Heart left ventricle (tissue), 16 donors: ENCODE data around the gene SNORC. TPM values are rescaled to one million over a fixed set of nuclear protein-coding genes. Genes with fewer than 3 reads are reported as not detected.

Experiments
- ATAC-seq, 4 donors: fragments of 200-7000 bp; cut with Tn5 transposase; one replicate each; pipeline ENCODE4 v1.9.1; 2020 to 2022; ENCODE audit warnings: moderate library complexity in 4 of 4, mild to moderate bottlenecking in 3 of 4, moderate number of reproducible peaks in 1 of 4
- DNase-seq, 5 donors: peaks; one replicate each; pipeline ENCODE4 v3.0.0-alpha.2; 2020
- H3K27ac ChIP-seq, 12 donors: fragments of 200-600 bp; sonication (generic) in 4 of 12; one replicate each; pipeline versions ENCODE4 v1.5.0 to v1.8.0; 2016 to 2022; ENCODE audit warnings: mild to moderate bottlenecking in 2 of 12
- H3K27me3 ChIP-seq, 9 donors: fragments of 200-600 bp; sonication (generic) in 2 of 9; one replicate each; pipeline versions ENCODE4 v1.5.1 to v1.8.0; 2016 to 2022; ENCODE audit warnings: mild to moderate bottlenecking in 3 of 9
- H3K36me3 ChIP-seq, 9 donors: fragments of 200-600 bp; sonication (generic) in 2 of 9; one replicate each; pipeline versions ENCODE4 v1.5.0 to v1.8.0; 2018 to 2022; ENCODE audit warnings: mild to moderate bottlenecking in 2 of 9
- H3K4me1 ChIP-seq, 12 donors: fragments of 200-600 bp; sonication (generic) in 4 of 12; one replicate each; pipeline versions ENCODE4 v1.5.0 to v1.8.0; 2016 to 2022; ENCODE audit warnings: mild to moderate bottlenecking in 3 of 12
- H3K4me3 ChIP-seq, 12 donors: fragments of 200-600 bp; sonication (generic) in 4 of 12; one replicate each; pipeline versions ENCODE4 v1.5.0 to v1.8.0; 2017 to 2022; ENCODE audit warnings: mild to moderate bottlenecking in 9 of 12, moderate library complexity in 4 of 12
- H3K9me3 ChIP-seq, 12 donors: fragments of 200-600 bp; sonication (generic) in 4 of 12; one replicate each; pipeline versions ENCODE4 v1.5.0 to v1.8.0; 2016 to 2022; ENCODE audit warnings: mild to moderate bottlenecking in 1 of 12
- CTCF ChIP-seq, 12 donors: fragments of 200-600 bp; sonication (generic) in 4 of 12; IDR thresholded peaks; one replicate each; pipeline versions ENCODE4 v1.5.0 to v1.8.0; 2018 to 2022; ENCODE audit warnings: antibody characterized with exemption in 12 of 12, mild to moderate bottlenecking in 5 of 12
- POLR2A ChIP-seq, 2 donors: fragments of 450-650 bp; IDR thresholded peaks; one replicate each; pipeline ENCODE4 v1.6.1; 2017; ENCODE audit warnings: antibody characterized with exemption in 2 of 2, mild to moderate bottlenecking in 2 of 2, moderate library complexity in 2 of 2
- WGBS, 4 donors: extraction: QIAGEN DNeasy Blood & Tissue Kit in 2 of 4; methylation state at CpG; one replicate each; pipeline versions ENCODE4 v1.1.5 to v1.1.7; 2013 to 2018; 5-methylcytosine and 5-hydroxymethylcytosine counted together
- intact Hi-C, 10 donors: fragments of 100-400 bp; cut with DNase I; formaldehyde crosslinking; loops; one replicate each; pipeline versions ENCODE4 v1.11.1 to v1.14.2; 2022
- polyA plus RNA-seq, 2 donors: library from polyadenylated mRNA; stranded (reverse); fragments of 200-250 nt; gene quantifications; one replicate each; pipeline ENCODE4 v1.2.3, GENCODE V29; 2013
- total RNA-seq, 9 donors: library from RNA; depleted of rRNA in 2 of 9; stranded (reverse); fragments of >200 nt in 2 of 9; fragmentation: NEBNext Ultra II Directional in 3 of 9; extraction: Animal tissue kit (Norgen Biotek cat#: 25700) in 3 of 9; gene quantifications; one replicate each; pipeline versions ENCODE4 v1.1.0 to v1.2.4, GENCODE V29; 2016 to 2023
- donor health status: ischemic (EF 13 %, LVEDD 7.1; RV severe dilation, severe dysfunction).
- donor health status: healthy with polysubstance abuse.
- donor health status: DM: no; HTN: yes; CAD: no.
- donor health status: DM: no; HTN: no; CAD: no.
- donor health status: ischemic (EF 25% LVEDD 6.9; RV normal size, moderate dysfunction).
- donor health status: ischemic (EF 25% LVEDD 5.7; RV mildly dilated, moderate dysfunction).
- donor health status: healthy.
- donor health status: DM: yes; HTN: yes; CAD: no.
- donor health status: ischemic (EF 35%, LVEDD 5.7; RV mildly dilated, moderate dysfunction).
- donor health status: nonischemic (EF 11% LVEDD 7.7; RV severe dilation, severe dysfunction).
- donor health status: DM: yes; HTN: yes; CAD: no.
- donor health status: PGD.
- donor health status: ischemic (EF 29% LVEDD 5.4; RV normal size, mild dysfunction).
- donor health status: nonischemic (EF 23%, LVEDD 6.1; RV moderate dilation, normal function).

Gene SNORC
- total and polyA plus RNA-seq, 11 donors = 0.38 to 2.9 (median 0.74) TPM

- Histone ChIP-seq H3K27ac (no peak overlapping the region), H3K9me3 (no peaks in the 10 kb centered on the region), H3K4me1 (peaks cover 0 to 6% (median 0%) of the 10 kb centered on the region in 12 donors), H3K27me3 (peaks cover 0 to 16% (median 0%) of the 10 kb centered on the region in 9 donors), H3K36me3 (no peaks in the 10 kb centered on the region), H3K4me3 (no peak overlapping the region)
- DNase-seq (no peak), ATAC-seq (no peak)
- no peak for TF ChIP-seq POLR2A (IDR thresholded peaks at IDR 0.05)
- no peak for TF ChIP-seq CTCF (IDR thresholded peaks at IDR 0.05)
- WGBS, 4 donors = 82 to 88% (median 85%) methylated on average over 19 of the region's 19 CpGs
- intact Hi-C loops = no loop called here
These were observed 24.7 kb downstream of the SNORC start for GRCh38 chr2:232894746-232895145.

DNA sequence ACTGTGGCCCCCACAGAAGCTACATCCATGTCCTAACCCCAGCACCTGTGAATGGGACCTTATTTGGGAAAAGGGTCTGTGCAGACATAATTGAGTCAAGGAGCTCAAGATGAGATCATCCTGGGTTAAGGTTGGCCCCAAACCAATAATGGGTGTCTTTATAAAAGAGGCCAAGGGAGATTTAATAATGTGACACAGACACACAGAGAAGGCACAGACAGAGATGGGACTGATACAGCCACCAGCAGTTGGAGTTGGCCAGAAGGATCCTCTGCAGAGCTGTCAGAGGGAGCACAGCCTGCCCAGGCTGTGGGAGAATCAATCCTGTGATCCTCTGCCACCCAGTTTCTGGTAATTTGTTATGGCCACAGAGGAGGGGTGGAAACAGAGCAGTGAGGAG is 26.0 kb downstream of the SNORC start:
- Histone ChIP-seq H3K4me1 (peaks cover 0 to 3% (median 0%) of the 10 kb centered on the region in 12 donors), H3K27ac (no peak overlapping the region), H3K27me3 (peaks cover 0 to 15% (median 0%) of the 10 kb centered on the region in 9 donors), H3K36me3 (no peaks in the 10 kb centered on the region), H3K9me3 (no peaks in the 10 kb centered on the region), H3K4me3 (no peak overlapping the region)
- DNase-seq (no peak), ATAC-seq (no peak)
- TF ChIP-seq CTCF (IDR thresholded peaks at IDR 0.05) (no peak), POLR2A (IDR thresholded peaks at IDR 0.05) (no peak)
- intact Hi-C loops = no loop called here

DNA sequence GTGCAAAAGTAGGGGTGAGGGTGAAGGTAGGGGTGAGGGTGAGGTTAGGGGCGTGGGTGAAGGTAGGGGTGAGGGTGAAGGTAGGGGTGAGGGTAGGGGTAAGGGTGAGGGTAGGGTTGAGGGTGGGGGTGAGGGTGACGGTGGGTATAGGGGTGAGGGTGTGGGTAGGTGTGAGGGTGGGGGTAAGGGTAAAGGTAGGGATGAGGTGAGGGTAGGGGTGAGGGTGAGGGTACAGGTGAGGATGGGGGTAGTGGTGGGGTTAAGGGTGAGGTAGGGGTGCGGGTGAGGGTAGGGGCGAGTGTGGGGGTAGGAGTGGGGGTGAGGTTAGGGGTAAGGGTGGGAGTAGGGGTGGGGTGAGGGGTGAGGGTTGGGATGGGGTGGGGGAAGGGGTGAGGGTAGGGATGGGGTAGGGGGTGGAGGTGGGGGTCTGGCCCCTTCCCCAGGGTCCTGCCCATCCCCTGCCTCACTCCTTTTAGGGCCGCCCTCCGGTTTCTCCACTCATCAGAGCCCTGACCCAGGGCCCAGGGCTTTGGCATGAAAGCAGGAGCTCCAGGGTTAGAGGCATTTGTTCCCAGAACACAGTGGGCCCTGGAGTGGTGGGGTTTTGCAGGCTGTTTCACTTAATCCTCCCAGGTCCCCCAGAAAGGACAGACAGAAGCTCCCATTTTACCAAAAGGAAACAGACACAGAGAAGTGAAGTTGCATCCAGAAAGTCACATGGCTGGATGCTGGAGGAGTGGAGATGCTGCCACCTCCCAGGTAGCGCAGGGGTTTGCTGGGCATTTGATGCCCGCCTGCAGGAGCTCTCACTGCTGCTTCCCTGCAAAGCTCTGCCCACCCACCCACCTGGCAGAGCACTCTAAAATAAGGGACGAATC is 26.9 kb downstream of the SNORC start:
- intact Hi-C loops = no loop called here
- 89 to 95% (median 91%) methylated on average over 5 to 9 of the region's 9 CpGs for WGBS, 4 donors
- Histone ChIP-seq H3K36me3 (no peaks in the 10 kb centered on the region), H3K27me3 (peaks cover 0 to 21% (median 0%) of the 10 kb centered on the region in 9 donors), H3K27ac (no peak overlapping the region), H3K4me1 (peaks cover 0 to 9% (median 0%) of the 10 kb centered on the region in 12 donors), H3K9me3 (no peaks in the 10 kb centered on the region), H3K4me3 (no peak overlapping the region)
- TF ChIP-seq CTCF (IDR thresholded peaks at IDR 0.05) (no peak), POLR2A (IDR thresholded peaks at IDR 0.05) (no peak)
- ATAC-seq (no peak), DNase-seq (no peak)

- WGBS, 4 donors = 91 to 93% (median 92%) methylated on average over 24 of the region's 24 CpGs
- H3K9me3 ChIP-seq = no peaks in the 10 kb centered on the region
- ATAC-seq (no peak), DNase-seq (no peak)
- H3K27me3 ChIP-seq = peaks cover 0 to 21% (median 0%) of the 10 kb centered on the region in 9 donors
- H3K4me3 ChIP-seq = no peak overlapping the region
- no peaks in the 10 kb centered on the region for H3K36me3 ChIP-seq
- no peak overlapping the region for H3K27ac ChIP-seq
- intact Hi-C loops = no loop called here
- H3K4me1 ChIP-seq = peaks cover 0 to 9% (median 0%) of the 10 kb centered on the region in 12 donors
- TF ChIP-seq CTCF (IDR thresholded peaks at IDR 0.05) = no peak
- TF ChIP-seq POLR2A (IDR thresholded peaks at IDR 0.05) = no peak
These were observed 27.7 kb downstream of the SNORC start for GRCh38 chr2:232897598-232898408.
